HG03025 (cell line): ENCODE data around the gene MAST4.
A peak's percentile ranks its signal among the peaks of the same experiment; 100 is the strongest.

Source experiments
- ATAC-seq: cut with Tn5 transposase; IDR thresholded peaks from one replicate; pipeline ENCODE4 v1.9.1; 2021; ENCODE audit warnings: mild to moderate bottlenecking, moderate library complexity; ENCODE audit not compliant: unreplicated experiment, low FRiP score

The MAST4 gene

GRCh38 chr5:66595756-66596635 is at the start of gene MAST4:
MAST4 (plus strand) TSS chr5:66596393; CDS start chr5:66596656, 263 bp downstream.
- ATAC-seq, result peak; percentile 99

GRCh38 chr5:66546541-66546940 is 49.7 kb upstream of the MAST4 start:
- no peak for ATAC-seq

GRCh38 chr5:66551338-66551737 is 44.9 kb upstream of the MAST4 start:
- ATAC-seq, result no peak

- no peak for ATAC-seq
These were observed 44.2 kb upstream of the MAST4 start for GRCh38 chr5:66551945-66552344.

- ATAC-seq, result no peak
These were observed 42.8 kb upstream of the MAST4 start for GRCh38 chr5:66553368-66553912.

GRCh38 chr5:66553916-66554575 is 42.1 kb upstream of the MAST4 start:
- peak; percentile 99 for ATAC-seq

- no peak for ATAC-seq
These were observed 41.3 kb upstream of the MAST4 start for GRCh38 chr5:66554884-66555283.

GRCh38 chr5:66558560-66558959 is 37.6 kb upstream of the MAST4 start:
- ATAC-seq, result no peak

- no peak for ATAC-seq
These were observed 35.8 kb upstream of the MAST4 start for GRCh38 chr5:66560371-66560770.

- no peak for ATAC-seq
These were observed 34.8 kb upstream of the MAST4 start for GRCh38 chr5:66561256-66561990.

GRCh38 chr5:66565878-66566277 is 30.3 kb upstream of the MAST4 start:
- no peak for ATAC-seq

- ATAC-seq, result no peak
These were observed 28.7 kb upstream of the MAST4 start for GRCh38 chr5:66567474-66567873.

- no peak for ATAC-seq
These were observed 26.0 kb upstream of the MAST4 start for GRCh38 chr5:66570201-66570600.

GRCh38 chr5:66573733-66574132 is 22.5 kb upstream of the MAST4 start:
- no peak for ATAC-seq

GRCh38 chr5:66582499-66583165 is 13.6 kb upstream of the MAST4 start:
- no peak for ATAC-seq

- ATAC-seq, result no peak
These were observed 10.9 kb upstream of the MAST4 start for GRCh38 chr5:66585291-66585690.

- no peak for ATAC-seq
These were observed 8.4 kb upstream of the MAST4 start for GRCh38 chr5:66587771-66588170.

- peak; percentile 40 for ATAC-seq
These were observed 516 bp downstream of the MAST4 start for GRCh38 chr5:66596636-66597182.

- ATAC-seq, result no peak
These were observed 1.1 kb downstream of the MAST4 start for GRCh38 chr5:66597183-66597757.

GRCh38 chr5:66602621-66603020 is 6.4 kb downstream of the MAST4 start:
- no peak for ATAC-seq
